Activated CD4-positive, CD25-positive, alpha-beta regulatory T cell (primary cell): Measurements from ENCODE around the gene LRP1B.

Source experiments
- DNase-seq, 4 experiments: peaks; one replicate each; lab custom pipeline; 2025; lab: John Stamatoyannopoulos, UW

The LRP1B gene

GRCh38 chr2:140892911-140893637 lies 1237.7 kb downstream of the LRP1B start:
- DNase-seq, result no peak

GRCh38 chr2:140892436-140892835 lies 1238.4 kb downstream of the LRP1B start:
- DNase-seq, result no peak

- DNase-seq, result no peak
Observed at GRCh38 chr2:140891614-140892212, 1239.1 kb downstream of the LRP1B start.

GRCh38 chr2:140882671-140883620 lies 1247.9 kb downstream of the LRP1B start:
- no peak for DNase-seq

GRCh38 chr2:140880573-140880972 lies 1250.2 kb downstream of the LRP1B start:
- no peak for DNase-seq

GRCh38 chr2:140876015-140876414 lies 1254.8 kb downstream of the LRP1B start:
- no peak for DNase-seq

- no peak for DNase-seq
Observed at GRCh38 chr2:140873915-140874531, 1256.8 kb downstream of the LRP1B start.

GRCh38 chr2:140869925-140870324 lies 1260.9 kb downstream of the LRP1B start:
- DNase-seq, result no peak

GRCh38 chr2:140869107-140869506 lies 1261.7 kb downstream of the LRP1B start:
- no peak for DNase-seq

- DNase-seq, result no peak
Observed at GRCh38 chr2:140865837-140866236, 1265.0 kb downstream of the LRP1B start.

- DNase-seq, result no peak
Observed at GRCh38 chr2:140863713-140864112, 1267.1 kb downstream of the LRP1B start.

GRCh38 chr2:140862181-140862580 lies 1268.6 kb downstream of the LRP1B start:
- DNase-seq, result no peak

- no peak for DNase-seq
Observed at GRCh38 chr2:140861666-140862065, 1269.2 kb downstream of the LRP1B start.

GRCh38 chr2:140855471-140855870 lies 1275.3 kb downstream of the LRP1B start:
- no peak for DNase-seq

- no peak for DNase-seq
Observed at GRCh38 chr2:140851258-140851981, 1279.4 kb downstream of the LRP1B start.

- DNase-seq, result no peak
Observed at GRCh38 chr2:140843186-140843585, 1287.6 kb downstream of the LRP1B start.

- no peak for DNase-seq
Observed at GRCh38 chr2:140842110-140842509, 1288.7 kb downstream of the LRP1B start.

GRCh38 chr2:140841141-140841540 lies 1289.7 kb downstream of the LRP1B start:
- DNase-seq, result no peak

GRCh38 chr2:140836826-140837225 lies 1294.0 kb downstream of the LRP1B start:
- no peak for DNase-seq

GRCh38 chr2:140835079-140835478 lies 1295.7 kb downstream of the LRP1B start:
- no peak for DNase-seq

- no peak for DNase-seq
Observed at GRCh38 chr2:140814141-140814540, 1316.7 kb downstream of the LRP1B start.

GRCh38 chr2:140808820-140809219 lies 1322.0 kb downstream of the LRP1B start:
- DNase-seq, result no peak
